Mesenchymal stem cell (in vitro differentiated cells and primary cell): Measurements from ENCODE around the gene DDX6.
"Not testable (repeated sequence)": the region's sequence is repeated elsewhere in the genome, so short reads cannot be mapped to it uniquely, and the experiment has no call there.

Experiments used
- DNase-seq: peaks from one replicate; pipeline ENCODE4 v3.0.0-alpha.2; 2013
- H2AFZ ChIP-seq: one replicate; pipeline ENCODE4 v1.6.1; 2013; ENCODE audit warnings: low read depth, mild to moderate bottlenecking, control low read depth, inconsistent platforms, low read length, moderate library complexity
- H2AK5ac ChIP-seq: 2 replicates; pipeline ENCODE4 v1.6.1; 2013; ENCODE audit warnings: low read length, moderate library complexity, mild to moderate bottlenecking, inconsistent platforms; ENCODE audit not compliant: severe bottlenecking
- H2BK120ac ChIP-seq: one replicate; pipeline ENCODE4 v1.6.1; 2013; ENCODE audit warnings: low read depth, mild to moderate bottlenecking, inconsistent platforms, low read length, moderate library complexity
- H2BK12ac ChIP-seq, 2 experiments: one replicate each; pipeline ENCODE4 v1.6.1; 2013; ENCODE audit warnings: inconsistent platforms in 2 of 2, low read length in 2 of 2, mild to moderate bottlenecking in 2 of 2, moderate library complexity in 2 of 2, control low read depth in 1 of 2
- H2BK15ac ChIP-seq: one replicate; pipeline ENCODE4 v1.6.1; 2013; ENCODE audit warnings: mild to moderate bottlenecking, low read depth, inconsistent platforms; ENCODE audit not compliant: poor library complexity, severe bottlenecking
- H2BK5ac ChIP-seq: 2 replicates; pipeline ENCODE4 v1.6.1; 2013; ENCODE audit warnings: low read depth, mild to moderate bottlenecking, low read length, control low read depth, inconsistent platforms; ENCODE audit not compliant: poor library complexity, severe bottlenecking
- H3K14ac ChIP-seq, 2 experiments: one replicate each; pipeline ENCODE4 v1.6.1; 2013; ENCODE audit warnings: inconsistent platforms in 2 of 2, low read length in 2 of 2, control low read depth in 1 of 2, mild to moderate bottlenecking in 1 of 2, moderate library complexity in 1 of 2
- H3K18ac ChIP-seq, 2 experiments: one replicate each; pipeline ENCODE4 v1.6.1; 2013; ENCODE audit warnings: inconsistent platforms in 2 of 2, low read length in 2 of 2, control low read depth in 1 of 2, low read depth in 1 of 2, mild to moderate bottlenecking in 1 of 2
- H3K23ac ChIP-seq, 2 experiments: one replicate each; pipeline ENCODE4 v1.6.1; 2013; ENCODE audit warnings: inconsistent platforms in 2 of 2, low read length in 2 of 2, mild to moderate bottlenecking in 2 of 2, moderate library complexity in 2 of 2, control low read depth in 1 of 2
- H3K27ac ChIP-seq: 2 replicates; pipeline ENCODE4 v1.5.1; 2013; ENCODE audit warnings: mild to moderate bottlenecking, moderate library complexity, low read length, control low read depth, inconsistent platforms; ENCODE audit not compliant: poor library complexity, severe bottlenecking
- H3K27me3 ChIP-seq, 2 experiments: 2 replicates each; pipeline versions ENCODE4 v1.6.1 to v1.7.0; 2013; ENCODE audit warnings: low read length in 2 of 2, mild to moderate bottlenecking in 2 of 2, moderate library complexity in 2 of 2, control low read depth in 1 of 2, inconsistent platforms in 1 of 2; ENCODE audit not compliant: control insufficient read depth in 1 of 2, insufficient read depth in 1 of 2
- H3K36me3 ChIP-seq, 2 experiments: 2 replicates each; pipeline versions ENCODE4 v1.6.1 to v1.7.0; 2013; ENCODE audit warnings: low read length in 2 of 2, control low read depth in 1 of 2, inconsistent platforms in 1 of 2, low read depth in 1 of 2, mild to moderate bottlenecking in 1 of 2; ENCODE audit not compliant: insufficient read depth in 2 of 2, control insufficient read depth in 1 of 2
- H3K4ac ChIP-seq, 2 experiments: one replicate each; pipeline ENCODE4 v1.6.1; 2013; ENCODE audit warnings: inconsistent platforms in 2 of 2, low read length in 2 of 2, mild to moderate bottlenecking in 2 of 2, moderate library complexity in 2 of 2, control low read depth in 1 of 2, low read depth in 1 of 2
- H3K4me1 ChIP-seq: 2 replicates; pipeline ENCODE4 v1.6.1; 2013; ENCODE audit warnings: low read depth, low read length, control low read depth; ENCODE audit not compliant: control insufficient read depth, insufficient read depth
- H3K4me2 ChIP-seq: 2 replicates; pipeline ENCODE4 v1.6.1; 2013; ENCODE audit warnings: low read length, mild to moderate bottlenecking, inconsistent platforms; ENCODE audit not compliant: poor library complexity, severe bottlenecking
- H3K4me3 ChIP-seq, 2 experiments: 2 replicates each; pipeline versions ENCODE4 v1.5.1 to v1.7.0; 2013; ENCODE audit warnings: low read length in 2 of 2, mild to moderate bottlenecking in 2 of 2, control low read depth in 1 of 2, low read depth in 1 of 2; ENCODE audit not compliant: insufficient read depth in 1 of 2
- H3K79me1 ChIP-seq: replicated peaks from 2 replicates; pipeline ENCODE4 v1.6.1; 2013; ENCODE audit warnings: mild to moderate bottlenecking, control low read depth, low read length, inconsistent platforms; ENCODE audit not compliant: poor library complexity, severe bottlenecking
- H3K9ac ChIP-seq: 2 replicates; pipeline ENCODE4 v1.7.0; 2013; ENCODE audit warnings: mild to moderate bottlenecking, low read length, moderate library complexity
- H3K9me3 ChIP-seq: 2 replicates; pipeline ENCODE4 v1.7.0; 2013; ENCODE audit warnings: mild to moderate bottlenecking, low read length; ENCODE audit not compliant: control insufficient read depth
- H4K8ac ChIP-seq: one replicate; pipeline ENCODE4 v1.6.1; 2013; ENCODE audit warnings: inconsistent platforms, mild to moderate bottlenecking, low read length, moderate library complexity
- H4K91ac ChIP-seq: one replicate; pipeline ENCODE4 v1.6.1; 2013; ENCODE audit warnings: mild to moderate bottlenecking, low read length, inconsistent platforms
- WGBS: methylation state at CpG from one replicate; pipeline ENCODE4 v1.1.7; 2013; ENCODE audit warnings: mixed read lengths; 5-methylcytosine and 5-hydroxymethylcytosine counted together

DDX6 gene

DNA sequence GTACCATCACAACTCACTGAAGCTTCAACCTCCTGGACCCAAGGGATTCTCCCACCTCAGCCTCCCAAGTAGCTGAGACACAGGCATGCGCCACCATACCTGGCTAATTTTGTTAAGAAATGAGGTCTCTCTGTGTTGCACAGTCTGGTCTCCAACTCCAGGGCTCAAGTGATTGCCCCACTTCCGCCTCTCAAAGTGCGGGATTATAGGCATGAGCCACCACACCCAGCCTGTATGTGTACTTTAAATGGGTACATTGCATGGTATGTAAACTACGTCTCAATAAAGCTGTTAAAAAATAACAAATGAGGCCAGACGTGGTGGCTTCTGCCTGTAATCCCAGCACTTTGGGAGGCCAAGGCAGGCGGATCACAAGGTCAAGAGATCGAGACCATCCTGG lies 36.2 kb upstream of the DDX6 start:
- Histone ChIP-seq H3K4me2 (no peak overlapping the region), H3K9ac (no peak overlapping the region), H3K27me3 (peaks cover 0 to 2% of the 10 kb centered on the region in 2 experiments), H3K4me3 (no peak overlapping the region), H3K4ac (no peak overlapping the region), H4K8ac (no peak overlapping the region), H2BK15ac (no peak overlapping the region), H2BK5ac (no peak overlapping the region), H2AFZ (no peak overlapping the region), H2BK12ac (no peak overlapping the region), H3K23ac (no peak overlapping the region), H3K18ac (no peak overlapping the region), H3K79me1 (no peaks in the 10 kb centered on the region), H3K4me1 (no peaks in the 10 kb centered on the region), H3K36me3 (no peaks in the 10 kb centered on the region), H2BK120ac (no peak overlapping the region), H2AK5ac (no peak overlapping the region), H3K27ac (no peak overlapping the region), H3K9me3 (no peaks in the 10 kb centered on the region), H3K14ac (no peak overlapping the region), H4K91ac (no peak overlapping the region)
- 84% methylated on average over 7 of the region's 7 CpGs for WGBS
- no peak for DNase-seq

DNA sequence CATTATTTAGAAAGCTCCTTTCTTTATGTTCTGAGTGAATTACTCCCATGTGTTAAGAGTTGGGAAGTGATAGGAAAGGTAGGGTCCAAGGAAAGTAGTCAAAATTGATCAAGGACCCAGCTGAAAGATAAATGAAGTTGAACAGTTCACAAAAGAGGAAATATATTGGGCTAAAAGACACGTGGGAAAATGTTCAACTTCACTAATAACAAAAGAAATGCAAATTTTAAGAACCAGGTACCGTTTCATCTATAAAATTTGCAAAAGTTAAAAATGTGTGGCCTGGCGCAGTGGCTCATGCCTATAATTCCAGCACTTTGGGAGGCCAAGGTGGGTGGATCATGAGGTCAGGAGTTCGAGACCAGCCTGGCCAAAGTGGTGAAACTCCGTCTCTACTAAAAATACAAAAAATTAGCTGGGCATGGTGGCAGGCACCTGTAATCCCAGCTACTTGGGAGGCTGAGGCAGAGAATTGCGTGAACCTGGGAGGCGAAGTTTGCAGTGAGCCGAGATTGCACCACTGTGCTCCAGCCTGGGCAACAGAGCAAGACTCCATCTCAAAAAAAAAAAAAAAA lies 32.1 kb upstream of the DDX6 start:
- H3K4me3 ChIP-seq, H3K18ac ChIP-seq, H3K9me3 ChIP-seq, H3K4ac ChIP-seq, H3K79me1 ChIP-seq, H3K36me3 ChIP-seq, H3K27ac ChIP-seq, H3K23ac ChIP-seq, H2BK12ac ChIP-seq, H2BK15ac ChIP-seq, H4K91ac ChIP-seq, H2BK120ac ChIP-seq, H3K14ac ChIP-seq, H2AFZ ChIP-seq, H4K8ac ChIP-seq, H3K4me2 ChIP-seq, H3K27me3 ChIP-seq, H2AK5ac ChIP-seq, H3K9ac ChIP-seq, H2BK5ac ChIP-seq, DNase-seq, H3K4me1 ChIP-seq: not testable (repeated sequence)
- 91% methylated on average over 7 of the region's 8 CpGs for WGBS

DNA sequence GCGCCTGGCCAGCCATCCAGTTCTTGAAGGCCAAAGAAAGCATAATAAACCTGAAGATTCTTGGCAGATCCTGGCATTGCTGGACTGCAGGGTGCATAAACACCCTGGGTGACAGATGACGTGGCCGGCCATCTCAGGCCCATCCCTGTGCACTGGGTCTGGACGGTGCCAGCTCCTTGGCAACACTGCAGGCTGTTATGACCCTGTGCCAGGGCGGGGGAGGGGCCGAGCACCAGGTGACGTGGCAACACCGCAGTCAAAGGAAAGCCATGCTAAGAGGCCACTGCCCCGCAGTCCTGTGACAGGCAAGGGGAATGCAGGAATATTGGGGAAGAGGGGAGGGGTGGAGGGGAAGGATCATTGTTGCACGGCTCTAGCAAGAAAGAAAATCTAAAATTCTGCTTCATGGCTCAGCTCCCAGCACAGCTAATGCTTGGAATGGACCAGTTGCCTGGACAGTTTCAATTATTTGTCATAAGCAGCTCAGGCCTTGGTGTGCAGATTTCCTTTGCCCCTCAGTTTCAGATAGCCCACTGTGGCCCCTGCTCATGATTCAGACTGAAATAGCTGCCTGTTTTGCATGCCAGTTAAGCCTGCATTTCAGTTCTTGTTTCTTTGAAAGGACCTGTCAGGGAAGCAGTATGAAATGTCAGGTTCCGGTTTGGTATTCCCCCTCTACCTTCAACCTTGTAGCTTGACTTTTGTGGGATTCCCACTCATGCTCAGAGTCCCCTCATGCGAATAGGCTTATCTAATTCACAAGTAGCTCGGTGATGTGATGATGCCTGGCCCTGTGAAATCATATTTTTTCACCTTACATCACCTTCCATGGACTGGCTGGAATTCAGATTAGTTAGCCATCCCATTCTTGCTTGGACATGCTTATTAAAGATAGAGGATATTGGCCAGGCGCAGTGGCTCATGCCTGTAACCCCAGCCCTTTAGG lies 29.7 kb upstream of the DDX6 start:
- no peaks in the 10 kb centered on the region for H3K36me3 ChIP-seq
- H3K79me1 ChIP-seq, result no peaks in the 10 kb centered on the region
- H3K9ac ChIP-seq, result no peak overlapping the region
- no peak overlapping the region for H2BK15ac ChIP-seq
- H3K4me2 ChIP-seq, result no peak overlapping the region
- H3K27ac ChIP-seq, result no peak overlapping the region
- no peak overlapping the region for H2BK120ac ChIP-seq
- H4K8ac ChIP-seq, result no peak overlapping the region
- H2BK12ac ChIP-seq, result no peak overlapping the region
- no peaks in the 10 kb centered on the region for H3K9me3 ChIP-seq
- no peak overlapping the region for H3K14ac ChIP-seq
- H2AFZ ChIP-seq, result no peak overlapping the region
- peaks cover 2% of the 10 kb centered on the region for H3K4me1 ChIP-seq
- H3K18ac ChIP-seq, result no peak overlapping the region
- no peak overlapping the region for H3K4ac ChIP-seq
- peak overlapping the region; percentile 19 for H4K91ac ChIP-seq
- 83% methylated on average over 14 of the region's 14 CpGs for WGBS
- H2AK5ac ChIP-seq, result no peak overlapping the region
- H3K23ac ChIP-seq, result peak overlapping the region in 1 of 2 experiments; percentile 35
- no peak overlapping the region for H3K4me3 ChIP-seq
- DNase-seq, result no peak
- no peaks in the 10 kb centered on the region for H3K27me3 ChIP-seq
- no peak overlapping the region for H2BK5ac ChIP-seq

DNA sequence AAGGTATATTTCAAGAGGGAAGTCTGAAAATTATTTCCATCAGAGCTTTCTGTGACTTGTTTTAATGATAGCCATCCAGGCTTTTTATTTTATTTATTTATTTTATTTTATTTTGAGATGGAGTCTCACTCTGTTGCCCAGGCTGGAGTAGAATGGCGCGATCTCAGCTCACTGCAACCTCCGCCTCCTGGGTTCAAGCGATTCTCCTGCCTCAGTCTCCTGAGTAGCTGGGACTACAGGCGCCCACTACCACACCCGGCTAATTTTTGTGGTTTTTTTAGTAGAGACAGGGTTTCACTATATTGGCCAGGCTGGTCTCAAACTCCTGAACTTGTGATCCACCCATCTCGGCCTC lies 29.0 kb upstream of the DDX6 start:
- not testable (repeated sequence) for H2BK120ac ChIP-seq, H4K91ac ChIP-seq, H2BK5ac ChIP-seq, H3K79me1 ChIP-seq, H3K4me2 ChIP-seq, H3K27ac ChIP-seq, H4K8ac ChIP-seq, H3K9ac ChIP-seq, H2BK12ac ChIP-seq, H3K4me1 ChIP-seq, H3K36me3 ChIP-seq, H3K4ac ChIP-seq, H3K14ac ChIP-seq, H2AK5ac ChIP-seq, DNase-seq, H3K9me3 ChIP-seq, H3K23ac ChIP-seq, H3K18ac ChIP-seq, H3K27me3 ChIP-seq, H2AFZ ChIP-seq, H2BK15ac ChIP-seq, H3K4me3 ChIP-seq
- WGBS, result 95% methylated on average over 7 of the region's 7 CpGs
